Stimulated activated CD4-positive, alpha-beta T cell treated with anti-CD3 and anti-CD28 coated beads, Interleukin-12 subunit alpha, Interleukin-12 subunit beta, amount 100 ng/mL, for 48 hours (primary cell): ENCODE data around the gene KIF5B.
"Not testable (repeated sequence)": the region's sequence is repeated elsewhere in the genome, so short reads cannot be mapped to it uniquely, and the experiment has no call there.

Experiments
- DNase-seq, 3 donors: peaks; one replicate each; pipeline ENCODE4 v3.0.0-alpha.2; 2020; ENCODE audit warnings: low read depth in 2 of 3, low spot score in 1 of 3

Gene KIF5B

DNA sequence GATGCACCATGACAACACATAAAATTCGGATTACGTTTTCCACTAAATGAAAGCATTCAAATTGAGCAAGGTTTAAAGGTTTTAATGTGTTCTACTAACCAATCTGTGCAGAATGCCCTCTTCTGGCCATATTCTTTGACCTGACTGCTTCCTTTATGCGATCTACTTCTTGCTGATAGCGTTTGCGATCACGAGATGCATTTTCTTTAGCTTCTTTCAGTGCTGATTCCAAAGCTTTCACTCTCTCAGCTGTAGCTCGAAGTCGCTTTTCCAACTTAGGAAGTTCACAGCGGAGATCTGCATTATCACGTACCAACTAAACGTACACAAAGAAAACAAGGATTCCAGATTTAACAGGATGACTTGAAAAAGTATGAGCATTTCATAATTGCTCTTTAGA lies 39.2 kb downstream of the KIF5B start:
- DNase-seq: no peak

DNA sequence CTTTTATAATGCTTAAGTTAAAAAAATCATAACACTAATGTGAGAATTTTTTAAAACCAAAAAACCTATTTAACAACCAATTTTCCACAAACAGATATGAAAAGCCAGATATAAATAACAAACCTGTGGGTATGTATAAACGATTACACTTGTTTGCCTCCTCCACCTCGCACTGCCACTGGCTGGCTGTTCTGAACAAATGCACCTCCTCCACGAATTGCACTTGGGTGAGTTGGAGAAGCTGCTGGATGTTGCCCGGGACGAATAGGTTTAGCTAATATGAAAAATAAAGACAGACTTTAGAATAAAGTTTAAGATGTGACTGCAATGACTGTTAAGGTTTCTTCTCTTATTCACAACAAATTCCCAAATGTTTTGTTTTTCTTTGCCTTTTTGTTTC lies 40.8 kb downstream of the KIF5B start:
- DNase-seq: no peak

DNA sequence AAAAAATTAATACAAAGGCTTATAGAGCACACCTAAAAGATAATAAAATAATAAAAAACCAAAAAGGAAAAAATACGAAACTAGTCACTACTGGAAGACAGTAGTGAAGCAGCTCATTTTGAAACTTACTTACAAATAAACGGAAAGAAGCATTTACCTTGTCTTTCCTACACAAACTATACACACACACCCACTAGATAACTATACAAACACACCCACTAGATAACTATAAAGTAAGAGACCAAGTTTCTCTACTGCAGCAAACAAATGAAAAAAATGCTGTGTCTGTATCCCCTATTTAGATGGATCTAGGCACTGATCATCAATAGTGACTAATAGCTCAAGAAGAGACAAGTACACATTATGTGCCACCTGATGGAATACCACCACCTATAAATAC lies 49.2 kb downstream of the KIF5B start:
- no peak for DNase-seq

DNA sequence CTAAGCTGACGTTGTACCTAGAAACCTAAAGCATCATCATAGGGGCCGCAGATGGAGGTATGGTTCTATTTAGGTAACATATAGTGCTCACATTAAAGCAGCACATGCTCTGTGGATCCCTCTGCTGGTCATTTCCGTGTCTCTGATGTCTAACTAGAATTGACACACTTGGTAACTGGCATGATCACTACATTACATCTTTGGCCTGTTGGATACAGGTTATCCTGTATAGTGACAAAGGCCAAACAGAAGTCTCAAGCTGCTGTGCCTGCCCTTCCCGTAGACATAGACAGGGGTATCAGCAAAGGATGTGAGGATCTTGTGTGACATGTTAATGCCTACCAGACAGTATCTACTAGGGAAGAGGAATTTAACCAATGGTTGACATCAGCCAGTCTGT lies 51.2 kb downstream of the KIF5B start:
- DNase-seq: peak in 2 of 3 donors; percentile 12 to 31

- DNase-seq: no peak
Observed at GRCh38 chr10:32004161-32004591, 52.0 kb downstream of the KIF5B start.

DNA sequence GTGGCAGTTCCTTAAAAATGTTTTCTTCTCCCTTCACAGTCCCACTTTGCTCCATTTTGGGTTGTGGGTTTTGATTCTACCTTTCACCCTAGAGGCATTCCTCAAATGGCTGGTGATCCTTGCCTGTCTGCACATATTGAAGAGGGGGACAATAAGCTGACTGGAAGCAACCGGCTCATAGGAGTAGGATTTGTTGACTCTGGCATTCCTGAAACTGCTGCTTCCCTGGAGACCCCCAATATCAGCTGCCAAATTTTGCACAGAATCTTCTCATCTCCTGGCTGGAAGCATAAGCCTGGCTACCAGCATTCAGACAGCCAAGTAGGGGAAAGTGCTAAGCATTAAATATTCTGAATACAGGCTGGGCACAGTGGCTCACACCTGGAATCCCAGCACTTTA lies 53.7 kb downstream of the KIF5B start:
- no peak for DNase-seq

DNA sequence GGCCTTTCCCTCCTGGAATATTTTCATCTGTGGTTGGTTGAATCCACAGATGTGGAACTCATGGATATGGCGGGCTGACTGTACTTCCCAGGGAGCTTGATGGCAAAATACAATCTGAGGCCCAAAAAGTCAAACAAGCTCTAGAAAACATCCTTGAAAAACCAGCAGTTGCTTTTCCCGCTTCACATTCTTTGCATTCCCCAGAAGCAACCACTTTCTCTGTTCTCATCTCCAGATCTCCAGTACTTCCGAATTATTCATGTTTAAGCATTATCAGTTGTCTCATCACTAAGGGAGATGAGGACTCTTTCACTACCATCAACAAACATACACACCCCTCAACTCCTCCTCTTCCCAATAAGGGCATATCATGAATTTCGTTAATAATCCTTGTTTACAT lies 55.3 kb downstream of the KIF5B start:
- no peak for DNase-seq

DNA sequence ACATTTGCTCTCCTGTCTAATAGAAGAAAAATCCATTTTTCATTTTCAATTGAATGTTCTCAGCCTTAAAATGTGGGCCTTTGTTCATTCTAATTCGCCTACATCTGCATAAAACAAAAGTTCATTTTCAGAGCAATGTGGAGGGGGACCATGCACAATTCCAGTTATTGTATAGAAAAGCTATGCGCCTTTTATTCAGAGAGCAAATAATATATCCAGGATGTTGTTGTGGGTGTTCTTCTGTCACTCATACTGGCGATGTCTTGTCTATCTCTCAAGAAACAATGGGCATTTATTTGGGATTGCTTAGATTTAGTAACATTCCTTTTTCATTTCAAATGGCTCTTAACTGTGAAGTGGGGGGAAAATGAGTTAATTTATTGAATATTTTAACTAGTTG lies 56.4 kb downstream of the KIF5B start:
- DNase-seq: no peak

GRCh38 chr10:31999070-31999660 lies 57.1 kb downstream of the KIF5B start:
- no peak for DNase-seq

GRCh38 chr10:31994926-31995325 lies 61.3 kb downstream of the KIF5B start:
- DNase-seq: no peak

DNA sequence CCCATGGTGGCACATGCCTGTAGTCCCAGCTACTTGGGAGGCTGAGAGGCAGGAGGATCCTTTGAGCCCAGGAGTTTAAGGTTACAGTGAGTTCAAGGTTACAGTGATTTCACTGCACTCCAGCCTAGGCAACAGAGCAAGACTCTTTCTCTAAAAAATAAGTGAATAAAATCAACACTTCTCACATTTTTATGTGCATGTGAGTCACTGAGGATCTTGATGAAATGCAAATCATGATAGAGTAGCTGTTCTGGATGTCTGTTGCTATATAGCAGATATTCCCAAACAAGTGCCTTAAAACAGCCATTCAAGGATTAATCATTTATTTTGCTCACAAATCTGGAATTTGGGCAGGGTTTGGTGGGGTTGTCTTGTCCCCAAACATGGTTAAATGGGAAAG lies 65.3 kb downstream of the KIF5B start:
- no peak for DNase-seq

DNA sequence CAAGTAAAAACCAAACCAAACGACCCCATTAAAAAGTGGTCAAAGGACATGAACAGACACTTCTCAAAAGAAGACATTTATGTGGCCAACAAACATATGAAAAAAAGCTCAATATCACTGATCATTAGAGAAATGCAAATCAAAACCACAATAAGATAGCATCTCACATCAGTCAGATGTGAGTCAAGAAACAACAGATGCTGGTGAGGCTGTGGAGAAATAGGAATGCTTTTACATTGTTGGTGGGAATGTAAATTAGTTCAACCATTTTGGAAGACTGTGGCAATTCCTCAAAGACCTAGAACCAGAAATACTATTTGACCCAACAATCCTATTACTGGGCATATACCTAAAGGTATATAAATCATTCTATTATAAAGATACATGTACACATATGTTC lies 68.4 kb downstream of the KIF5B start:
- not testable (repeated sequence) for DNase-seq

GRCh38 chr10:31982111-31982510 lies 74.1 kb downstream of the KIF5B start:
- no peak for DNase-seq

GRCh38 chr10:31980471-31980870 lies 75.8 kb downstream of the KIF5B start:
- no peak for DNase-seq

GRCh38 chr10:31979071-31979470 lies 77.2 kb downstream of the KIF5B start:
- DNase-seq: not testable (repeated sequence)

DNA sequence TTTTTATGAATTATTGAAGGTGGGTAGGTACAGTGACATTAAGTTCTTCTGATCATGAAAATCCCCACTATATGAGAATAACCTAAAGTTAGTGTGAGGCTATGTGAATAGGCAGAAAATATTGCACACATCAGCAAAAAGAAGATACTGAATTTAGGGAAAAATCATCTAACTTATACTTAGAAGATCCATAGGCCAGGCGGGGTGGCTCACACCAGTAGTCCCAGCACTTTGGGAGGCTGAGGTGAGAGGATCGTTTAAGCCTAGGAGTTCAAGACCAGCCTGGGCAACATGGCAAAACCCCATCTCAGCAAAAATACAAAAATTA lies 78.1 kb downstream of the KIF5B start:
- DNase-seq: no peak

- no peak for DNase-seq
Observed at GRCh38 chr10:31977440-31978155, 78.6 kb downstream of the KIF5B start.

DNA sequence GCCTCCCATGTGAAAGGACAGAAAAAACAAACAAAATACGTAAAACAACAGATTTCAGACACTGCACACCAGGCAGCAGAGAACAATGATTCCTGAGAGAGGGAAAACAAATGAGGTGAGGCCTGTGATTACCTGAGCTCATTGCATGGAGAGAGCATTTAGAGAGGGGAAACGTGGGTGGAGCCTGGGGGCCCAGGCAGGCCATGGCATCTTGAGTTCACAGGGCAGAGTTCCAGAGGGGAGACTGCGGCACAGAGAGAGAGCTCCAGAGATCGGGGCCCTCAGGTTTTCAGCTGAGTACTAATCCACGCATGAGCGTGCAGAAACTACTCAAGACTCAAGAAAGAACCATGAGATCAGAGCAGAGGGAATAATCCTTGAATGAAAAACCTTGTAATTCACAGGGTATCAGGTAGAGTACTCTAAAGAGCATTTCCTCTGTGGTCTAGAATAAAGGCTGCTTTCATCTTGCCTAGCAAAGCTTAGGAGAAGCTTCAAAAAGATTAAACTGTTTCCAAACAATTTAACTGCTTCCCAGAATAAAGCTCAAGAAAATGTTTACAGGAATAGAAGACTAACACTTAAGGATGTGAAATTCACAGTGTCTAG lies 81.0 kb downstream of the KIF5B start:
- no peak for DNase-seq

DNA sequence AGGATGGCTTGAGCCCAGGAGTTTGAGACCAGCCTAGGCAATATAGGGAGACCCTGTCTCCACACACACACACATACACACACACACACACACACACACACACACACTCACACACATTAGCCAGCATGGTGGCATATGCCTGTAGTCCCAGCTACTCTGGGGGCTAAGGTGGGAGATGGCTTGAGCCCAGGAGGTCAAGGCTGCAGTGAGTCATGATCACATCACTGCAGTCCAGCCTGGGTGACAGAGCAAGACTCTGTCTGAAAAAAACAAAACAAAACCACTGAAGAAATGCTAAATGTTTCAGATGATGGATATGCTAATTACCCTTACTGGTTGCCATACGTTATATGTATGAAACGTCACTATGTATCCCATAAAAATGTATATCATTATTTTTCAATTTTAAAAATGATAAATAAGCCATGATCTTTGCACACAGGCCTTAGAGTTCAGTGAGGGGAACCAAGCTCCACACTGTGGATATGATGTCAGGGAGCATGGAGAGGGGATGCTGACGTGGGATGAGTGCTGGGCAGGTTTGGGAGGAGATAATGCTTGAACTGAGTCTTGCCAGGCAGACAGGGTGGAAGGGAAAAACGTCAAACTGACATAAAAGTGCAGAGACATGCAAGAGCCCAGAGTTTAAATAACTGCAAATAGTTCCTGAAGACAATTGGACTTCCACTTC lies 81.6 kb downstream of the KIF5B start:
- no peak for DNase-seq

GRCh38 chr10:31972519-31973041 lies 83.6 kb downstream of the KIF5B start:
- no peak for DNase-seq

- DNase-seq: not testable (repeated sequence)
Observed at GRCh38 chr10:31969847-31970246, 86.4 kb downstream of the KIF5B start.

GRCh38 chr10:31963589-31963980 lies 92.6 kb downstream of the KIF5B start:
- DNase-seq: no peak
